ENCODE data around the gene PIK3R1. TPM values are rescaled to one million over a fixed set of nuclear protein-coding genes. Genes with fewer than 3 reads are reported as not detected.

PIK3R1 gene
- total RNA-seq, 1 experiment from 2014 or later = 1.7 TPM

- DNase-seq (no peak), ATAC-seq (no peak)
- no peak overlapping the region for H3K27ac ChIP-seq (ENCODE audit: low read length)
- H2AFZ ChIP-seq (ENCODE audit: low read length) = no peak overlapping the region
- H3K27me3 ChIP-seq (ENCODE audit: low read length) = no peaks in the 10 kb centered on the region
- no peak for TF ChIP-seq CTCF (conservative IDR thresholded peaks at IDR 0.05; ENCODE audit: low read depth, low read length)
- no peak for TF ChIP-seq EZH2phosphoT487 (IDR thresholded peaks at IDR 0.05; ENCODE audit: borderline replicate concordance, low read length)
- no peak for TF ChIP-seq EZH2 (IDR thresholded peaks at IDR 0.05; ENCODE audit: low read length, unreplicated experiment)
- H4K20me1 ChIP-seq (ENCODE audit: low read length) = no peaks in the 10 kb centered on the region
- no peak overlapping the region for H3K9ac ChIP-seq (ENCODE audit: low read length)
- no peak overlapping the region for H3K4me2 ChIP-seq (ENCODE audit: low read length)
- no peaks in the 10 kb centered on the region for H3K9me3 ChIP-seq (ENCODE audit: low read length)
- H3K79me2 ChIP-seq (ENCODE audit: low read length) = no peaks in the 10 kb centered on the region
- ChIA-PET POLR2A (ENCODE audit: unreplicated experiment) (no interaction called here), CTCF (no interaction called here)
- H3K36me3 ChIP-seq (ENCODE audit: low read depth, low read length) = no peaks in the 10 kb centered on the region
- no peaks in the 10 kb centered on the region for H3K9me2 ChIP-seq (replicated peaks; ENCODE audit: low read length)
- peaks cover 5% of the 10 kb centered on the region; the same call in 1 of the 2 replicates for H3K4me1 ChIP-seq (ENCODE audit: insufficient read depth, low read length)
- intact Hi-C loops (cut with micrococcal nuclease) = no loop called here
- no TSS peak for BruUV-seq (replicated peaks)
- no peak overlapping the region for H3K4me3 ChIP-seq (ENCODE audit: low read length)
- no peaks in the 10 kb centered on the region for H3F3A ChIP-seq (ENCODE audit: low read length, unreplicated experiment)
Observed at GRCh38 chr5:68330574-68330973, 115.0 kb downstream of the PIK3R1 start.

- Histone ChIP-seq H3K4me1 (ENCODE audit: insufficient read depth, low read length) (peaks cover 5% of the 10 kb centered on the region; the same call in 1 of the 2 replicates), H3F3A (ENCODE audit: low read length, unreplicated experiment) (no peaks in the 10 kb centered on the region), H3K9me3 (ENCODE audit: low read length) (no peaks in the 10 kb centered on the region), H2AFZ (ENCODE audit: low read length) (no peak overlapping the region), H3K9ac (ENCODE audit: low read length) (no peak overlapping the region), H3K27ac (ENCODE audit: low read length) (no peak overlapping the region), H3K4me3 (ENCODE audit: low read length) (no peak overlapping the region), H3K36me3 (ENCODE audit: low read depth, low read length) (no peaks in the 10 kb centered on the region), H3K9me2 (replicated peaks; ENCODE audit: low read length) (no peaks in the 10 kb centered on the region), H3K4me2 (ENCODE audit: low read length) (no peak overlapping the region), H4K20me1 (ENCODE audit: low read length) (no peaks in the 10 kb centered on the region), H3K79me2 (ENCODE audit: low read length) (no peaks in the 10 kb centered on the region), H3K27me3 (ENCODE audit: low read length) (no peaks in the 10 kb centered on the region)
- no TSS peak for BruUV-seq (replicated peaks)
- ChIA-PET CTCF (no interaction called here), POLR2A (ENCODE audit: unreplicated experiment) (no interaction called here)
- intact Hi-C loops (cut with micrococcal nuclease) = no loop called here
- DNase-seq (no peak), ATAC-seq (no peak)
- TF ChIP-seq EZH2phosphoT487 (IDR thresholded peaks at IDR 0.05; ENCODE audit: borderline replicate concordance, low read length) (no peak), EZH2 (IDR thresholded peaks at IDR 0.05; ENCODE audit: low read length, unreplicated experiment) (no peak), CTCF (conservative IDR thresholded peaks at IDR 0.05; ENCODE audit: low read depth, low read length) (no peak)
Observed at GRCh38 chr5:68331192-68332079, 115.9 kb downstream of the PIK3R1 start.

GRCh38 chr5:68332080-68332451, 116.5 kb downstream of the PIK3R1 start:
- Histone ChIP-seq H3K9me2 (replicated peaks; ENCODE audit: low read length) (no peaks in the 10 kb centered on the region), H2AFZ (ENCODE audit: low read length) (no peak overlapping the region), H3K4me2 (ENCODE audit: low read length) (no peak overlapping the region), H3K79me2 (ENCODE audit: low read length) (no peaks in the 10 kb centered on the region), H3K9me3 (ENCODE audit: low read length) (no peaks in the 10 kb centered on the region), H3K36me3 (ENCODE audit: low read depth, low read length) (no peaks in the 10 kb centered on the region), H3K4me3 (ENCODE audit: low read length) (no peak overlapping the region), H4K20me1 (ENCODE audit: low read length) (no peaks in the 10 kb centered on the region), H3F3A (ENCODE audit: low read length, unreplicated experiment) (no peaks in the 10 kb centered on the region), H3K4me1 (ENCODE audit: insufficient read depth, low read length) (peaks cover 5% of the 10 kb centered on the region; the same call in 1 of the 2 replicates), H3K27me3 (ENCODE audit: low read length) (no peaks in the 10 kb centered on the region), H3K9ac (ENCODE audit: low read length) (no peak overlapping the region), H3K27ac (ENCODE audit: low read length) (no peak overlapping the region)
- DNase-seq (no peak), ATAC-seq (no peak)
- POLR2A ChIA-PET (ENCODE audit: unreplicated experiment) = no interaction called here
- CTCF ChIA-PET = no interaction called here
- intact Hi-C loops (cut with micrococcal nuclease) = no loop called here
- TF ChIP-seq EZH2 (IDR thresholded peaks at IDR 0.05; ENCODE audit: low read length, unreplicated experiment) = no peak
- TF ChIP-seq CTCF (conservative IDR thresholded peaks at IDR 0.05; ENCODE audit: low read depth, low read length) = no peak
- no peak for TF ChIP-seq EZH2phosphoT487 (IDR thresholded peaks at IDR 0.05; ENCODE audit: borderline replicate concordance, low read length)
- no TSS peak for BruUV-seq (replicated peaks)

Measured in PC-3 (cell line).